Vagina (tissue), 2 donors: ENCODE measurements around the gene ZSCAN21.

Experiments used
- POLR2A ChIP-seq, 2 donors: fragments of 450-650 bp; IDR thresholded peaks; one replicate each; pipeline ENCODE4 v1.6.1; 2017; ENCODE audit warnings: antibody characterized with exemption in 2 of 2, mild to moderate bottlenecking in 2 of 2, moderate library complexity in 2 of 2
- POLR2AphosphoS5 ChIP-seq, 2 donors: sonication (generic); formaldehyde crosslinking; IDR thresholded peaks; one replicate each; pipeline ENCODE4 v1.9.0; 2017; ENCODE audit warnings: antibody characterized with exemption in 2 of 2, mild to moderate bottlenecking in 2 of 2, low read depth in 1 of 2; ENCODE audit not compliant: insufficient read depth in 1 of 2
- TF ChIP-seq, protein P1 (sequence below), 3 experiments: fragments of 450-650 bp in 2 of 3; fragments of 200-600 bp in 1 of 3; sonication (generic) in 1 of 3; IDR thresholded peaks; one replicate each; pipeline ENCODE4 v1.5.1; 2017 to 2019; ENCODE audit warnings: antibody characterized with exemption in 3 of 3, mild to moderate bottlenecking in 2 of 3, moderate library complexity in 2 of 3

DNA sequence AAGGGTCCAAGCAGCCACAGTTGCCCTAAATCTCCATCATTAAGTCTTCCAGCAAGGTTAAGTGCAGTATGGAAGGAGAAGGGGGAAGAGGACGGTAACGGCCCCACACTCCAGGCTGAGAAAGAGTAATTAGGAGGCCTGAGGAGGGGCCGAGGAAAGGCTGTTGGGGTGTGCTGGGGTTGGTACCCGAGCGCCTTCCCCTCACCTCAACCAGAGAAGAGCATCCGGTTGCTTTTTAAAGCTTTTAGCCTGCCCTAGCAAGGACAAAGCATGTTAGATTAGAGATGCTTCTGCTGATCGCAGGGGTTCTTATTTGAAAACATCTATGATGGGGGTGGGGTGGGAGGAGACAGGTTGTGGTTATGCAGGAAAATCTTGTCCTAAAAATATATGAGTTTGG, 9.0 kb upstream of the ZSCAN21 start:
- TF ChIP-seq POLR2AphosphoS5 (IDR thresholded peaks at IDR 0.05; ENCODE audit: insufficient read depth in 1 of 2, low read depth in 1 of 2) (no peak), POLR2A (IDR thresholded peaks at IDR 0.05) (no peak)
- TF ChIP-seq, protein P1, sequence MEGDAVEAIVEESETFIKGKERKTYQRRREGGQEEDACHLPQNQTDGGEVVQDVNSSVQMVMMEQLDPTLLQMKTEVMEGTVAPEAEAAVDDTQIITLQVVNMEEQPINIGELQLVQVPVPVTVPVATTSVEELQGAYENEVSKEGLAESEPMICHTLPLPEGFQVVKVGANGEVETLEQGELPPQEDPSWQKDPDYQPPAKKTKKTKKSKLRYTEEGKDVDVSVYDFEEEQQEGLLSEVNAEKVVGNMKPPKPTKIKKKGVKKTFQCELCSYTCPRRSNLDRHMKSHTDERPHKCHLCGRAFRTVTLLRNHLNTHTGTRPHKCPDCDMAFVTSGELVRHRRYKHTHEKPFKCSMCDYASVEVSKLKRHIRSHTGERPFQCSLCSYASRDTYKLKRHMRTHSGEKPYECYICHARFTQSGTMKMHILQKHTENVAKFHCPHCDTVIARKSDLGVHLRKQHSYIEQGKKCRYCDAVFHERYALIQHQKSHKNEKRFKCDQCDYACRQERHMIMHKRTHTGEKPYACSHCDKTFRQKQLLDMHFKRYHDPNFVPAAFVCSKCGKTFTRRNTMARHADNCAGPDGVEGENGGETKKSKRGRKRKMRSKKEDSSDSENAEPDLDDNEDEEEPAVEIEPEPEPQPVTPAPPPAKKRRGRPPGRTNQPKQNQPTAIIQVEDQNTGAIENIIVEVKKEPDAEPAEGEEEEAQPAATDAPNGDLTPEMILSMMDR (IDR thresholded peaks at IDR 0.05): no peak
